Mammary epithelial cell (primary cell): ENCODE measurements around the gene DGCR8.

Source experiments
- EZH2 ChIP-seq: IDR thresholded peaks from 2 replicates; pipeline ENCODE4 v1.6.1; 2012; ENCODE audit warnings: low read length, inconsistent platforms, borderline replicate concordance
- TF ChIP-seq, protein P1 (sequence below), 2 donors: IDR thresholded peaks in 1 of 2; conservative IDR thresholded peaks in 1 of 2; 2 replicates each; pipeline ENCODE4 v1.5.1; 2011 to 2012; ENCODE audit warnings: inconsistent platforms in 2 of 2, low read length in 2 of 2, mild to moderate bottlenecking in 2 of 2, control low read depth in 1 of 2, low read depth in 1 of 2; ENCODE audit not compliant: insufficient read depth in 1 of 2; ENCODE audit errors: extremely low read depth in 1 of 2

DNA sequence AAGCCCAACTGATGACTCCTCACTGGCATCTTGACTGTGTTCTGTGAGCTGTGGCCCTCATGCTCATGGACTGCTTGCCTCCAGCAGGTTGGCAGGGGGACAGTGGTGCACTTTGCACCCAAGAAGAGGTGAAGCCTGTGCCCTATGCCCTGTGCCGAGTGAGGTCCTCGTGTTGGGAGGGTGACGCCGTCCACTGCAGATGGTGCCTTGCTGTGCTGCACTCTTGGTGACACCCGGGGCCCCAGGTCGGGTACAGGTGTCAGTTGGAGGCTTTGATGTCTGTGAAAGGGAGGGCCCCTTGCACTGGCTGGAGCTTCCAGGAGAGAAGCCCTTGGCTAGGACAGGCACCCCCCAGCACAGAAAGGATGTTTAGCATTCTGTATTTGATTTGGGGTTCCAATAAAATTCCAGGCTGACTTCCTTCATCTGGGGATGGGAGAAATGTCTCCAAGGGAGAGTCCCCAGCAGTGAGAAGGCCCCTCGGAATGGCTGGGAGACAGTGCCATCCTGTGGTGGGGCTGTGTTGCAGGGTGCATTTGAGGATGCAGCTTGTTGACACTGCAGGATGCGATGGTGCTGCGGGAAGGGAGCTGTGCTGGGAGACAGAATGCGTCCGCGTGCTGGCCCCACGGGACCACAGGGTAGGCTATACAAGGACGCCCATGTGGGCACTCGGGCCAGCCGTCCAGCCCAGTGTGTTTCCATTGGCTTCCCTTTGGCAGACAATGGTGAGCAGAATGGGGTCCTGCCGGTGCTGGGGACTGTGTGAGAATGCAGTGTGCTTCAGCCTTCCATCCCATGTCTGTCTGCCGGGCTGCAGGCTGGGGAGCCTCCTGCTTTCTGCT lies 49.1 kb downstream of the DGCR8 start:
- TF ChIP-seq, protein P1, sequence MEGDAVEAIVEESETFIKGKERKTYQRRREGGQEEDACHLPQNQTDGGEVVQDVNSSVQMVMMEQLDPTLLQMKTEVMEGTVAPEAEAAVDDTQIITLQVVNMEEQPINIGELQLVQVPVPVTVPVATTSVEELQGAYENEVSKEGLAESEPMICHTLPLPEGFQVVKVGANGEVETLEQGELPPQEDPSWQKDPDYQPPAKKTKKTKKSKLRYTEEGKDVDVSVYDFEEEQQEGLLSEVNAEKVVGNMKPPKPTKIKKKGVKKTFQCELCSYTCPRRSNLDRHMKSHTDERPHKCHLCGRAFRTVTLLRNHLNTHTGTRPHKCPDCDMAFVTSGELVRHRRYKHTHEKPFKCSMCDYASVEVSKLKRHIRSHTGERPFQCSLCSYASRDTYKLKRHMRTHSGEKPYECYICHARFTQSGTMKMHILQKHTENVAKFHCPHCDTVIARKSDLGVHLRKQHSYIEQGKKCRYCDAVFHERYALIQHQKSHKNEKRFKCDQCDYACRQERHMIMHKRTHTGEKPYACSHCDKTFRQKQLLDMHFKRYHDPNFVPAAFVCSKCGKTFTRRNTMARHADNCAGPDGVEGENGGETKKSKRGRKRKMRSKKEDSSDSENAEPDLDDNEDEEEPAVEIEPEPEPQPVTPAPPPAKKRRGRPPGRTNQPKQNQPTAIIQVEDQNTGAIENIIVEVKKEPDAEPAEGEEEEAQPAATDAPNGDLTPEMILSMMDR (conservative IDR thresholded peaks at IDR 0.05 in 1 of 2, IDR thresholded peaks at IDR 0.05 in 1 of 2; ENCODE audit: extremely low read depth in 1 of 2, insufficient read depth in 1 of 2, low read depth in 1 of 2, low read length in 2 of 2): peak; percentile 31 to 44
- TF ChIP-seq EZH2: no peak
